COR-L47 (cell line): ENCODE data around the gene AGXT2.

Experiments used
- DNase-seq: peaks from one replicate; lab custom pipeline; 2025; lab: John Stamatoyannopoulos, UW

Gene AGXT2

DNA sequence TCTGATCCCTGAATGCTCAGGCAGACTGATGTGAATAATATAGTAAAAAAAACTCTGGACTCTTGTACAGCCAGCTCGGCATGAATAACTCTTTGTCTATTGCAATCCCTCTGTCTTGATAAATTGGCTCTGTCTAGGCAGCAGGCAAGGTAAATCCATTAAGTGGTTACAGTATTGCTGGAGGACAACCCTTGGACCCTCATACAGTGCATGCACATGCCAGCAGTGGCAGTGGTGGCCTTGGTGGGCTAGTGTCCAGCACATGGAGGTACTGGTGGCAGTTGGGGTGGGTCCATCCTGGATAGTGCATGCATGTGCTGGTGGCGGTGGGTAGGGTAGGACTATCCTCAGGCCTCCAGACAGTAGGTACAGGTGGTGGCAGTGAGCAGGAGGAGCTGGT is 79.5 kb downstream of the AGXT2 start:
- DNase-seq = no peak

DNA sequence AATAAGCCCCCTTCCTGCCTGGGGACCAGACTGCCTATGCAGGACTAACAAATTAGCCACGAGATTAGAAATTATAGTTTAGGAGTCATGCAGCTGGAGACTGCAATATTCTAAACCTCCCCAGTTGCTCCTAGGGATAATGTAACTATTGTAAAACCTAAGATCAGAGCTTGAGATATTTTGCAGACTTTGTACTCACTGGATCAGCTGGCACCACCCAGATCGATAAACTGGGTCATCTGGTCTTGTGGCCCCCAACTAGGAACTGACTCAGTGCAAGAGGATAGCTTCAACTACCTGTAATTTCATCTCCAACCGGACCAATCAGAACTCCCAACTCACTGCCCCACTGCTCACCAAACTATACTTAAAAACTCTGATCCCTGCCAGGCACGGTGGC is 80.2 kb downstream of the AGXT2 start:
- no peak for DNase-seq

DNA sequence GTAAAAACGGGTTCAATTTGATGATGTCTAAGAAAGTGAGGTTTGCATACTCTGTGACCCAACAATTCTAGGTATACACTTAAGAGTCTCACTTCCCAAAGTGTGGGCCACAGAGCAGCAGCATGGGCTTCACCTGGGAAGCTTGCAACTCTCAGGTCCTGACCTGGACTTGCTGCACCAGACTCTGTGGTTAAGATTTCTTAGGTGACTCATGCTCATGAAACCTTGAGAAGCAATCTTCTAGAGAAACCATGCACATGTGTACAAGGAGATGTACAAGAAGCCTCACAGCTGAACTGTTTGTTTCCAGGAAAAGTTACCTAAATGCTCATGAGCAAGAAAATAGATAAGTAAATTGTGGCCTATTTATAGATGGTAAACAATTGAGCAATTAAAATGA is 88.4 kb downstream of the AGXT2 start:
- DNase-seq = no peak

DNA sequence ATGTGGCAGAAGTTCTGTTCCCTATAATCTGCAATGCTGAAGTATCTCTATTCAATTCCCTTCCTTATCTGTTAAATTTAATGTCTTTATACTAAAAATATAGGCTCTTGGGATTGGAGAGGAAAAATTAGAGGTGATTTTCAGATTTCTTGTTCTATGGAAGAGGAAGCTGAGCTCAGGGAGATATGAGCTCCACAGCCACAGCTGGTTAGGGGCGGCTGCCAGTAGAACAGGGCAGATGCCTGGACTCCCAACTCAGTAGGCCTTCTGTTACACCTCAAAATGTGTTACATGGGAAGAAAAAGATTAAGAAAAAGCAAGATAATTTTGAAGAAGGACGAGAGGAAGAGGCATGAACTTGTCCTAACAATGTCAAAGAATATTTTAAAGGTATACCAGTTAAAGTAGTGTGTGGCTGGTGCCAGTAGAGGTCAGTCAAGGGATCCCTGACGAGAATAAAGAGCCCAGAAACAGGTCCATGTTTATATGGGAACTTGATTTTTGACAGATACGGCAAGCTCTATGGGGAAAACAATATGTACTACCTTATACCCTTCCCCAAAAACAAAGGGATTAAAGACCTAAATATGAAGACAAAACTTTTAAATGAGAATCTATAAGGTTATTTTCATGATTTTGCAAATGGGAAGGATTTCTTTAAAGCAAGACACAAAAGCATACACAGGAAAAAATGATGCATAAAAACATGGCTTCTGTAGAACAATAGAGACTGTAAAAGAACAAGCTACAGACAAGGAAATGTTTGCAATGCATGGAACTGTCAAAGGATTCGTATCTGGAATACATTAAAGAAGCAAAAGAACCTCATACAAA is 89.7 kb downstream of the AGXT2 start:
- peak; percentile 9 for DNase-seq

GRCh38 chr5:34957321-34957720 is 90.4 kb downstream of the AGXT2 start:
- no peak for DNase-seq
